ENCODE data around the gene VPS54.

- no peak for TF ChIP-seq CTCF (IDR thresholded peaks at IDR 0.05 in 2 of 3, conservative IDR thresholded peaks at IDR 0.05 in 1 of 3; ENCODE audit: borderline replicate concordance in 1 of 3, insufficient read depth in 1 of 3, low read depth in 2 of 3, low read length in 2 of 3)
- TF ChIP-seq POLR2AphosphoS5 (IDR thresholded peaks at IDR 0.05; ENCODE audit: low read depth, low read length) = no peak
- TF ChIP-seq POLR2A (IDR thresholded peaks at IDR 0.05; ENCODE audit: borderline replicate concordance, extremely low read depth, insufficient read depth, insufficient read length) = no peak
- TF ChIP-seq SP1 (IDR thresholded peaks at IDR 0.05; ENCODE audit: low read depth) = no peak
- TF ChIP-seq EZH2phosphoT487 (IDR thresholded peaks at IDR 0.05; ENCODE audit: borderline replicate concordance) = no peak
- no peak for TF ChIP-seq TCF7L2 (IDR thresholded peaks at IDR 0.05; ENCODE audit: borderline replicate concordance, extremely low read depth, insufficient read depth, insufficient read length)
- TF ChIP-seq ZNF274 (IDR thresholded peaks at IDR 0.05; ENCODE audit: low read depth, low read length) = no peak
- no peak for TF ChIP-seq EGR1 (IDR thresholded peaks at IDR 0.05; ENCODE audit: low read depth)
- TF ChIP-seq JUND (IDR thresholded peaks at IDR 0.05) = no peak
- no peak for TF ChIP-seq MAX (IDR thresholded peaks at IDR 0.05)
- TF ChIP-seq ZBTB33 (IDR thresholded peaks at IDR 0.05; ENCODE audit: extremely low read depth, insufficient replicate concordance, low read length) = no peak
- no peak for TF ChIP-seq RAD21 (IDR thresholded peaks at IDR 0.05; ENCODE audit: low read depth)
- no peak for TF ChIP-seq SIN3A (IDR thresholded peaks at IDR 0.05; ENCODE audit: low read depth)
- no peak for TF ChIP-seq CEBPB (IDR thresholded peaks at IDR 0.05; ENCODE audit: low read depth)
Observed at GRCh38 chr2:63879876-63880433, 139.3 kb downstream of the VPS54 start.
